DMS114 treated with DMSO at 0.1 percent for 48 hours (cell line): ENCODE data around the gene JCAD.
"Not testable (repeated sequence)": the region's sequence is repeated elsewhere in the genome, so short reads cannot be mapped to it uniquely, and the experiment has no call there.

Experiments
- DNase-seq: peaks from one replicate; lab custom pipeline; 2025; ENCODE audit not compliant: unreplicated experiment; lab: John Stamatoyannopoulos, UW

The JCAD gene

GRCh38 chr10:30028006-30028737 is 31.2 kb downstream of the JCAD start:
- DNase-seq, result no peak

- no peak for DNase-seq
These were observed 32.1 kb downstream of the JCAD start for GRCh38 chr10:30027057-30028005.

GRCh38 chr10:30026578-30026977 is 32.8 kb downstream of the JCAD start:
- no peak for DNase-seq

GRCh38 chr10:30026080-30026479 is 33.3 kb downstream of the JCAD start:
- no peak for DNase-seq

GRCh38 chr10:30025428-30025827 is 34.0 kb downstream of the JCAD start:
- not testable (repeated sequence) for DNase-seq

GRCh38 chr10:30022590-30022989 is 36.8 kb downstream of the JCAD start:
- no peak for DNase-seq

- DNase-seq, result no peak
These were observed 39.9 kb downstream of the JCAD start for GRCh38 chr10:30019468-30019867.

GRCh38 chr10:30018496-30018895 is 40.9 kb downstream of the JCAD start:
- DNase-seq, result no peak

GRCh38 chr10:30017966-30018365 is 41.4 kb downstream of the JCAD start:
- DNase-seq, result no peak

- no peak for DNase-seq
These were observed 41.8 kb downstream of the JCAD start for GRCh38 chr10:30017556-30017955.

- DNase-seq, result no peak
These were observed 44.9 kb downstream of the JCAD start for GRCh38 chr10:30014511-30014910.

GRCh38 chr10:30013757-30014156 is 45.6 kb downstream of the JCAD start:
- DNase-seq, result no peak

- no peak for DNase-seq
These were observed 47.3 kb downstream of the JCAD start for GRCh38 chr10:30011956-30012647.

- no peak for DNase-seq
These were observed 48.0 kb downstream of the JCAD start for GRCh38 chr10:30011396-30011795.

GRCh38 chr10:30007406-30007805 is 52.0 kb downstream of the JCAD start:
- DNase-seq, result no peak

GRCh38 chr10:30006410-30006809 is 53.0 kb downstream of the JCAD start:
- no peak for DNase-seq

GRCh38 chr10:30005116-30005515 is 54.3 kb downstream of the JCAD start:
- not testable (repeated sequence) for DNase-seq

GRCh38 chr10:30002426-30003266 is 56.7 kb downstream of the JCAD start:
- DNase-seq, result no peak

GRCh38 chr10:30000802-30001571 is 58.4 kb downstream of the JCAD start:
- no peak for DNase-seq
